Ascending aorta (tissue), 2 donors: Measurements from ENCODE around the gene IL23A. TPM values are rescaled to one million over a fixed set of nuclear protein-coding genes. Genes with fewer than 3 reads are reported as not detected.
A peak's percentile ranks its signal among the peaks of the same experiment; 100 is the strongest.

Experiments
- DNase-seq, 2 donors: peaks; one replicate each; pipeline ENCODE4 v3.0.0-alpha.2; 2019; ENCODE audit warnings: low spot score in 2 of 2
- H3K27ac ChIP-seq, 2 donors: fragments of 200-600 bp; sonication (generic); one replicate each; pipeline ENCODE4 v1.5.1; 2016 to 2017; ENCODE audit warnings: mild to moderate bottlenecking in 1 of 2
- H3K27me3 ChIP-seq: fragments of 200-600 bp; sonication (generic); one replicate; pipeline ENCODE4 v1.5.1; 2017
- H3K36me3 ChIP-seq, 2 donors: fragments of 200-600 bp; sonication (generic); one replicate each; pipeline ENCODE4 v1.5.1; 2016
- H3K4me1 ChIP-seq, 2 donors: fragments of 200-600 bp; sonication (generic); one replicate each; pipeline ENCODE4 v1.5.1; 2016 to 2017; ENCODE audit warnings: mild to moderate bottlenecking in 1 of 2
- H3K4me3 ChIP-seq, 2 donors: fragments of 200-600 bp; sonication (generic); one replicate each; pipeline ENCODE4 v1.5.1; 2016 to 2017; ENCODE audit warnings: mild to moderate bottlenecking in 1 of 2
- H3K9me3 ChIP-seq, 2 donors: fragments of 200-600 bp; sonication (generic); one replicate each; pipeline ENCODE4 v1.5.1; 2016
- intact Hi-C: fragments of 100-400 bp; cut with DNase I; formaldehyde crosslinking; loops from one replicate; pipeline ENCODE4 v1.15.1; 2023
- total RNA-seq: library from RNA; depleted of rRNA; stranded (reverse); fragments of >200 nt; gene quantifications from one replicate; pipeline ENCODE4 v1.1.0, GENCODE V29; 2016
- TF ChIP-seq, protein P1 (sequence below), 3 experiments: fragments of 200-600 bp in 2 of 3; fragments of 450-650 bp in 1 of 3; sonication (generic) in 2 of 3; IDR thresholded peaks; one replicate each; pipeline ENCODE4 v1.5.1; 2016 to 2019; ENCODE audit warnings: antibody characterized with exemption in 3 of 3, mild to moderate bottlenecking in 1 of 3, moderate library complexity in 1 of 3

Gene IL23A
- total RNA-seq, 1 donor from 2014 or later = not detected

- intact Hi-C loops = no loop called here
- no peaks in the 10 kb centered on the region for H3K36me3 ChIP-seq
- no peaks in the 10 kb centered on the region for H3K9me3 ChIP-seq
- no peaks in the 10 kb centered on the region for H3K4me1 ChIP-seq
- H3K27me3 ChIP-seq = no peaks in the 10 kb centered on the region
- H3K4me3 ChIP-seq = no peak overlapping the region
- H3K27ac ChIP-seq = no peak overlapping the region
- TF ChIP-seq, protein P1, sequence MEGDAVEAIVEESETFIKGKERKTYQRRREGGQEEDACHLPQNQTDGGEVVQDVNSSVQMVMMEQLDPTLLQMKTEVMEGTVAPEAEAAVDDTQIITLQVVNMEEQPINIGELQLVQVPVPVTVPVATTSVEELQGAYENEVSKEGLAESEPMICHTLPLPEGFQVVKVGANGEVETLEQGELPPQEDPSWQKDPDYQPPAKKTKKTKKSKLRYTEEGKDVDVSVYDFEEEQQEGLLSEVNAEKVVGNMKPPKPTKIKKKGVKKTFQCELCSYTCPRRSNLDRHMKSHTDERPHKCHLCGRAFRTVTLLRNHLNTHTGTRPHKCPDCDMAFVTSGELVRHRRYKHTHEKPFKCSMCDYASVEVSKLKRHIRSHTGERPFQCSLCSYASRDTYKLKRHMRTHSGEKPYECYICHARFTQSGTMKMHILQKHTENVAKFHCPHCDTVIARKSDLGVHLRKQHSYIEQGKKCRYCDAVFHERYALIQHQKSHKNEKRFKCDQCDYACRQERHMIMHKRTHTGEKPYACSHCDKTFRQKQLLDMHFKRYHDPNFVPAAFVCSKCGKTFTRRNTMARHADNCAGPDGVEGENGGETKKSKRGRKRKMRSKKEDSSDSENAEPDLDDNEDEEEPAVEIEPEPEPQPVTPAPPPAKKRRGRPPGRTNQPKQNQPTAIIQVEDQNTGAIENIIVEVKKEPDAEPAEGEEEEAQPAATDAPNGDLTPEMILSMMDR (IDR thresholded peaks at IDR 0.05) = no peak
- DNase-seq = peak in 1 of 2 donors; percentile 21
Measured at GRCh38 chr12:56374726-56375597, 36.3 kb downstream of the IL23A start.

GRCh38 chr12:56375598-56376434, 37.1 kb downstream of the IL23A start:
- no peaks in the 10 kb centered on the region for H3K27me3 ChIP-seq
- H3K9me3 ChIP-seq = no peaks in the 10 kb centered on the region
- DNase-seq = peak in 1 of 2 donors; percentile 24
- intact Hi-C loops = no loop called here
- no peaks in the 10 kb centered on the region for H3K36me3 ChIP-seq
- no peaks in the 10 kb centered on the region for H3K4me1 ChIP-seq
- no peak overlapping the region for H3K27ac ChIP-seq
- TF ChIP-seq, protein P1 (IDR thresholded peaks at IDR 0.05) = no peak
- H3K4me3 ChIP-seq = no peak overlapping the region

GRCh38 chr12:56377310-56377988, 38.8 kb downstream of the IL23A start:
- H3K36me3 ChIP-seq = no peaks in the 10 kb centered on the region
- intact Hi-C loops = no loop called here
- no peaks in the 10 kb centered on the region for H3K9me3 ChIP-seq
- TF ChIP-seq, protein P1 (IDR thresholded peaks at IDR 0.05) = no peak
- H3K27me3 ChIP-seq = no peaks in the 10 kb centered on the region
- H3K4me3 ChIP-seq = no peak overlapping the region
- H3K4me1 ChIP-seq = no peaks in the 10 kb centered on the region
- no peak overlapping the region for H3K27ac ChIP-seq
- peak in 1 of 2 donors; percentile 15 for DNase-seq

GRCh38 chr12:56377989-56378316, 39.3 kb downstream of the IL23A start:
- Histone ChIP-seq H3K36me3 (no peaks in the 10 kb centered on the region), H3K4me3 (no peak overlapping the region), H3K9me3 (no peaks in the 10 kb centered on the region), H3K4me1 (no peaks in the 10 kb centered on the region), H3K27me3 (no peaks in the 10 kb centered on the region), H3K27ac (no peak overlapping the region)
- no peak for DNase-seq
- TF ChIP-seq, protein P1 (IDR thresholded peaks at IDR 0.05) = no peak
- intact Hi-C loops = no loop called here

- TF ChIP-seq, protein P1 (IDR thresholded peaks at IDR 0.05) = no peak
- Histone ChIP-seq H3K27me3 (no peaks in the 10 kb centered on the region), H3K27ac (no peak overlapping the region), H3K4me3 (no peak overlapping the region), H3K4me1 (no peaks in the 10 kb centered on the region), H3K9me3 (no peaks in the 10 kb centered on the region), H3K36me3 (no peaks in the 10 kb centered on the region)
- peak in 1 of 2 donors; percentile 25 for DNase-seq
- intact Hi-C loops = no loop called here
Measured at GRCh38 chr12:56382611-56383010, 43.9 kb downstream of the IL23A start.
